ENCODE measurements around the gene JUND. TPM values are rescaled to one million over a fixed set of nuclear protein-coding genes. Genes with fewer than 3 reads are reported as not detected.

JUND gene
- polyA plus RNA-seq, 3 donors, result 52.4 to 74.7 (median 64.6) TPM

- DNase-seq (ENCODE audit: low read depth in 3 of 3, low spot score in 2 of 3), result no peak
Observed at GRCh38 chr19:18309525-18310064, 28.2 kb upstream of the JUND start.

GRCh38 chr19:18308948-18309325, 27.5 kb upstream of the JUND start:
- DNase-seq (ENCODE audit: low read depth in 3 of 3, low spot score in 2 of 3), result no peak

GRCh38 chr19:18308051-18308947, 26.9 kb upstream of the JUND start:
- DNase-seq (ENCODE audit: low read depth in 3 of 3, low spot score in 2 of 3), result no peak

GRCh38 chr19:18307271-18307681, 25.9 kb upstream of the JUND start:
- DNase-seq (ENCODE audit: low read depth in 3 of 3, low spot score in 2 of 3), result no peak

- DNase-seq (ENCODE audit: low read depth in 3 of 3, low spot score in 2 of 3), result no peak
Observed at GRCh38 chr19:18306888-18307260, 25.5 kb upstream of the JUND start.

GRCh38 chr19:18306209-18306887, 24.9 kb upstream of the JUND start:
- no peak for DNase-seq (ENCODE audit: low read depth in 3 of 3, low spot score in 2 of 3)

- peak in 1 of 3 donors; percentile 63 for DNase-seq (ENCODE audit: low read depth in 3 of 3, low spot score in 2 of 3)
Observed at GRCh38 chr19:18304458-18305310, 23.3 kb upstream of the JUND start.

GRCh38 chr19:18304208-18304457, 22.7 kb upstream of the JUND start:
- peak in 1 of 3 donors; percentile 49 for DNase-seq (ENCODE audit: low read depth in 3 of 3, low spot score in 2 of 3)

GRCh38 chr19:18301718-18302111, 20.3 kb upstream of the JUND start:
- no peak for DNase-seq (ENCODE audit: low read depth in 3 of 3, low spot score in 2 of 3)

GRCh38 chr19:18300930-18301717, 19.7 kb upstream of the JUND start:
- no peak for DNase-seq (ENCODE audit: low read depth in 3 of 3, low spot score in 2 of 3)

GRCh38 chr19:18299654-18300053, 18.2 kb upstream of the JUND start:
- DNase-seq (ENCODE audit: low read depth in 3 of 3, low spot score in 2 of 3), result no peak

GRCh38 chr19:18298601-18299000, 17.2 kb upstream of the JUND start:
- DNase-seq (ENCODE audit: low read depth in 3 of 3, low spot score in 2 of 3), result no peak

- DNase-seq (ENCODE audit: low read depth in 3 of 3, low spot score in 2 of 3), result no peak
Observed at GRCh38 chr19:18297308-18297707, 15.9 kb upstream of the JUND start.

- DNase-seq (ENCODE audit: low read depth in 3 of 3, low spot score in 2 of 3), result no peak
Observed at GRCh38 chr19:18295034-18295451, 13.6 kb upstream of the JUND start.

- no peak for DNase-seq (ENCODE audit: low read depth in 3 of 3, low spot score in 2 of 3)
Observed at GRCh38 chr19:18294467-18294864, 13.0 kb upstream of the JUND start.

GRCh38 chr19:18293642-18294466, 12.4 kb upstream of the JUND start:
- no peak for DNase-seq (ENCODE audit: low read depth in 3 of 3, low spot score in 2 of 3)

- DNase-seq (ENCODE audit: low read depth in 3 of 3, low spot score in 2 of 3), result no peak
Observed at GRCh38 chr19:18292810-18293641, 11.6 kb upstream of the JUND start.

GRCh38 chr19:18292462-18292809, 11.0 kb upstream of the JUND start:
- DNase-seq (ENCODE audit: low read depth in 3 of 3, low spot score in 2 of 3), result no peak
